Measurements from ENCODE around the gene MAP1B.

Gene MAP1B

GRCh38 chr5:72093217-72093616, 14.1 kb upstream of the MAP1B start:
- H3K27me3 ChIP-seq (ENCODE audit: control insufficient read depth in 2 of 2, insufficient read depth in 2 of 2, low read length in 2 of 2), result no peaks in the 10 kb centered on the region
- H3K4me3 ChIP-seq (ENCODE audit: low read length in 2 of 2), result no peak overlapping the region
- no peaks in the 10 kb centered on the region for H3K4me1 ChIP-seq (ENCODE audit: control insufficient read depth in 2 of 2, insufficient read depth in 2 of 2, low read length in 2 of 2)
- H3K36me3 ChIP-seq (ENCODE audit: control insufficient read depth in 2 of 2, insufficient read depth in 2 of 2, low read length in 2 of 2), result no peaks in the 10 kb centered on the region
- no peak overlapping the region for H3K9ac ChIP-seq (ENCODE audit: low read depth in 1 of 2, low read length in 2 of 2)
- no peaks in the 10 kb centered on the region for H3K9me3 ChIP-seq (ENCODE audit: control insufficient read depth in 2 of 2, low read length in 2 of 2)
- no peak overlapping the region for H3K27ac ChIP-seq (ENCODE audit: low read depth in 2 of 2, low read length in 2 of 2)

GRCh38 chr5:72093824-72094223, 13.5 kb upstream of the MAP1B start:
- H3K4me3 ChIP-seq (ENCODE audit: low read length in 2 of 2), result no peak overlapping the region
- H3K27ac ChIP-seq (ENCODE audit: low read depth in 2 of 2, low read length in 2 of 2), result no peak overlapping the region
- H3K4me1 ChIP-seq (ENCODE audit: control insufficient read depth in 2 of 2, insufficient read depth in 2 of 2, low read length in 2 of 2), result no peaks in the 10 kb centered on the region
- H3K9me3 ChIP-seq (ENCODE audit: control insufficient read depth in 2 of 2, low read length in 2 of 2), result no peaks in the 10 kb centered on the region
- no peak overlapping the region for H3K9ac ChIP-seq (ENCODE audit: low read depth in 1 of 2, low read length in 2 of 2)
- no peaks in the 10 kb centered on the region for H3K36me3 ChIP-seq (ENCODE audit: control insufficient read depth in 2 of 2, insufficient read depth in 2 of 2, low read length in 2 of 2)
- no peaks in the 10 kb centered on the region for H3K27me3 ChIP-seq (ENCODE audit: control insufficient read depth in 2 of 2, insufficient read depth in 2 of 2, low read length in 2 of 2)

GRCh38 chr5:72096602-72097188, 10.6 kb upstream of the MAP1B start:
- Histone ChIP-seq H3K9me3 (ENCODE audit: control insufficient read depth in 2 of 2, low read length in 2 of 2) (no peaks in the 10 kb centered on the region), H3K9ac (ENCODE audit: low read depth in 1 of 2, low read length in 2 of 2) (no peak overlapping the region), H3K27ac (ENCODE audit: low read depth in 2 of 2, low read length in 2 of 2) (no peak overlapping the region), H3K4me1 (ENCODE audit: control insufficient read depth in 2 of 2, insufficient read depth in 2 of 2, low read length in 2 of 2) (no peaks in the 10 kb centered on the region), H3K36me3 (ENCODE audit: control insufficient read depth in 2 of 2, insufficient read depth in 2 of 2, low read length in 2 of 2) (no peaks in the 10 kb centered on the region), H3K4me3 (ENCODE audit: low read length in 2 of 2) (no peak overlapping the region), H3K27me3 (ENCODE audit: control insufficient read depth in 2 of 2, insufficient read depth in 2 of 2, low read length in 2 of 2) (no peaks in the 10 kb centered on the region)

- H3K9ac ChIP-seq (ENCODE audit: low read depth in 1 of 2, low read length in 2 of 2), result no peak overlapping the region
- no peaks in the 10 kb centered on the region for H3K36me3 ChIP-seq (ENCODE audit: control insufficient read depth in 2 of 2, insufficient read depth in 2 of 2, low read length in 2 of 2)
- no peaks in the 10 kb centered on the region for H3K4me1 ChIP-seq (ENCODE audit: control insufficient read depth in 2 of 2, insufficient read depth in 2 of 2, low read length in 2 of 2)
- H3K27ac ChIP-seq (ENCODE audit: low read depth in 2 of 2, low read length in 2 of 2), result no peak overlapping the region
- H3K4me3 ChIP-seq (ENCODE audit: low read length in 2 of 2), result no peak overlapping the region
- H3K9me3 ChIP-seq (ENCODE audit: control insufficient read depth in 2 of 2, low read length in 2 of 2), result no peaks in the 10 kb centered on the region
- peaks cover 2 to 8% of the 10 kb centered on the region in 2 donors for H3K27me3 ChIP-seq (ENCODE audit: control insufficient read depth in 2 of 2, insufficient read depth in 2 of 2, low read length in 2 of 2)
Measured at GRCh38 chr5:72101828-72102227, 5.4 kb upstream of the MAP1B start.

- no peaks in the 10 kb centered on the region for H3K36me3 ChIP-seq (ENCODE audit: control insufficient read depth in 2 of 2, insufficient read depth in 2 of 2, low read length in 2 of 2)
- H3K27ac ChIP-seq (ENCODE audit: low read depth in 2 of 2, low read length in 2 of 2), result no peak overlapping the region
- peaks cover 12 to 19% of the 10 kb centered on the region in 2 donors for H3K27me3 ChIP-seq (ENCODE audit: control insufficient read depth in 2 of 2, insufficient read depth in 2 of 2, low read length in 2 of 2)
- H3K9me3 ChIP-seq (ENCODE audit: control insufficient read depth in 2 of 2, low read length in 2 of 2), result no peaks in the 10 kb centered on the region
- H3K4me1 ChIP-seq (ENCODE audit: control insufficient read depth in 2 of 2, insufficient read depth in 2 of 2, low read length in 2 of 2), result no peaks in the 10 kb centered on the region
- peak overlapping the region in 1 of 2 donors; percentile 63 for H3K4me3 ChIP-seq (ENCODE audit: low read length in 2 of 2)
- no peak overlapping the region for H3K9ac ChIP-seq (ENCODE audit: low read depth in 1 of 2, low read length in 2 of 2)
Measured at GRCh38 chr5:72106817-72107130, 501 bp upstream of the MAP1B start.

- no peaks in the 10 kb centered on the region for H3K36me3 ChIP-seq (ENCODE audit: control insufficient read depth in 2 of 2, insufficient read depth in 2 of 2, low read length in 2 of 2)
- peaks cover 12 to 19% of the 10 kb centered on the region in 2 donors for H3K27me3 ChIP-seq (ENCODE audit: control insufficient read depth in 2 of 2, insufficient read depth in 2 of 2, low read length in 2 of 2)
- H3K9me3 ChIP-seq (ENCODE audit: control insufficient read depth in 2 of 2, low read length in 2 of 2), result no peaks in the 10 kb centered on the region
- H3K9ac ChIP-seq (ENCODE audit: low read depth in 1 of 2, low read length in 2 of 2), result peak overlapping the region in 1 of 2 donors; percentile 59
- H3K4me1 ChIP-seq (ENCODE audit: control insufficient read depth in 2 of 2, insufficient read depth in 2 of 2, low read length in 2 of 2), result no peaks in the 10 kb centered on the region
- H3K27ac ChIP-seq (ENCODE audit: low read depth in 2 of 2, low read length in 2 of 2), result peak overlapping the region; percentile 27 to 48
- H3K4me3 ChIP-seq (ENCODE audit: low read length in 2 of 2), result peak overlapping the region; percentile 61 to 63
Measured at GRCh38 chr5:72107901-72108201, 576 bp downstream of the MAP1B start.

- Histone ChIP-seq H3K27ac (ENCODE audit: low read depth in 2 of 2, low read length in 2 of 2) (peak overlapping the region; percentile 17 to 27), H3K9me3 (ENCODE audit: control insufficient read depth in 2 of 2, low read length in 2 of 2) (no peaks in the 10 kb centered on the region), H3K4me1 (ENCODE audit: control insufficient read depth in 2 of 2, insufficient read depth in 2 of 2, low read length in 2 of 2) (no peaks in the 10 kb centered on the region), H3K4me3 (ENCODE audit: low read length in 2 of 2) (peak overlapping the region; percentile 61 to 63), H3K36me3 (ENCODE audit: control insufficient read depth in 2 of 2, insufficient read depth in 2 of 2, low read length in 2 of 2) (no peaks in the 10 kb centered on the region), H3K27me3 (ENCODE audit: control insufficient read depth in 2 of 2, insufficient read depth in 2 of 2, low read length in 2 of 2) (peaks cover 12 to 19% of the 10 kb centered on the region in 2 donors), H3K9ac (ENCODE audit: low read depth in 1 of 2, low read length in 2 of 2) (peak overlapping the region in 1 of 2 donors; percentile 59)
Measured at GRCh38 chr5:72108202-72109061, 1.2 kb downstream of the MAP1B start.

- no peaks in the 10 kb centered on the region for H3K4me1 ChIP-seq (ENCODE audit: control insufficient read depth in 2 of 2, insufficient read depth in 2 of 2, low read length in 2 of 2)
- no peaks in the 10 kb centered on the region for H3K9me3 ChIP-seq (ENCODE audit: control insufficient read depth in 2 of 2, low read length in 2 of 2)
- H3K27me3 ChIP-seq (ENCODE audit: control insufficient read depth in 2 of 2, insufficient read depth in 2 of 2, low read length in 2 of 2), result peaks cover 12 to 19% of the 10 kb centered on the region in 2 donors
- peak overlapping the region; percentile 46 to 61 for H3K4me3 ChIP-seq (ENCODE audit: low read length in 2 of 2)
- H3K9ac ChIP-seq (ENCODE audit: low read depth in 1 of 2, low read length in 2 of 2), result no peak overlapping the region
- H3K27ac ChIP-seq (ENCODE audit: low read depth in 2 of 2, low read length in 2 of 2), result no peak overlapping the region
- no peaks in the 10 kb centered on the region for H3K36me3 ChIP-seq (ENCODE audit: control insufficient read depth in 2 of 2, insufficient read depth in 2 of 2, low read length in 2 of 2)
Measured at GRCh38 chr5:72109062-72109411, 1.8 kb downstream of the MAP1B start.

- H3K9ac ChIP-seq (ENCODE audit: low read depth in 1 of 2, low read length in 2 of 2), result no peak overlapping the region
- H3K27me3 ChIP-seq (ENCODE audit: control insufficient read depth in 2 of 2, insufficient read depth in 2 of 2, low read length in 2 of 2), result peaks cover 12 to 14% of the 10 kb centered on the region in 2 donors
- no peaks in the 10 kb centered on the region for H3K4me1 ChIP-seq (ENCODE audit: control insufficient read depth in 2 of 2, insufficient read depth in 2 of 2, low read length in 2 of 2)
- H3K9me3 ChIP-seq (ENCODE audit: control insufficient read depth in 2 of 2, low read length in 2 of 2), result no peaks in the 10 kb centered on the region
- H3K36me3 ChIP-seq (ENCODE audit: control insufficient read depth in 2 of 2, insufficient read depth in 2 of 2, low read length in 2 of 2), result no peaks in the 10 kb centered on the region
- H3K4me3 ChIP-seq (ENCODE audit: low read length in 2 of 2), result no peak overlapping the region
- no peak overlapping the region for H3K27ac ChIP-seq (ENCODE audit: low read depth in 2 of 2, low read length in 2 of 2)
Measured at GRCh38 chr5:72109625-72110024, 2.4 kb downstream of the MAP1B start.

- H3K36me3 ChIP-seq (ENCODE audit: control insufficient read depth in 2 of 2, insufficient read depth in 2 of 2, low read length in 2 of 2), result no peaks in the 10 kb centered on the region
- no peaks in the 10 kb centered on the region for H3K9me3 ChIP-seq (ENCODE audit: control insufficient read depth in 2 of 2, low read length in 2 of 2)
- peaks cover 11 to 14% of the 10 kb centered on the region in 2 donors for H3K27me3 ChIP-seq (ENCODE audit: control insufficient read depth in 2 of 2, insufficient read depth in 2 of 2, low read length in 2 of 2)
- H3K9ac ChIP-seq (ENCODE audit: low read depth in 1 of 2, low read length in 2 of 2), result no peak overlapping the region
- H3K4me1 ChIP-seq (ENCODE audit: control insufficient read depth in 2 of 2, insufficient read depth in 2 of 2, low read length in 2 of 2), result no peaks in the 10 kb centered on the region
- H3K4me3 ChIP-seq (ENCODE audit: low read length in 2 of 2), result no peak overlapping the region
- H3K27ac ChIP-seq (ENCODE audit: low read depth in 2 of 2, low read length in 2 of 2), result no peak overlapping the region
Measured at GRCh38 chr5:72110394-72111013, 3.2 kb downstream of the MAP1B start.

All from mucosa of rectum (tissue), 2 donors.